DMS79 treated with DMSO at 0.1 percent for 48 hours (cell line): ENCODE measurements around the gene ZBP1.
A peak's percentile ranks its signal among the peaks of the same experiment; 100 is the strongest.
"Not testable (repeated sequence)": the region's sequence is repeated elsewhere in the genome, so short reads cannot be mapped to it uniquely, and the experiment has no call there.

Experiments used
- DNase-seq: peaks from one replicate; lab custom pipeline; 2025; lab: John Stamatoyannopoulos, UW

Gene ZBP1

GRCh38 chr20:57647006-57647932, 27.0 kb upstream of the ZBP1 start:
- DNase-seq: no peak

GRCh38 chr20:57638895-57639236, 18.6 kb upstream of the ZBP1 start:
- DNase-seq: no peak

GRCh38 chr20:57638173-57638894, 18.1 kb upstream of the ZBP1 start:
- DNase-seq: no peak

GRCh38 chr20:57633945-57634491, 13.8 kb upstream of the ZBP1 start:
- DNase-seq: no peak

GRCh38 chr20:57632286-57632685, 12.1 kb upstream of the ZBP1 start:
- no peak for DNase-seq

- DNase-seq: no peak
Measured at GRCh38 chr20:57630061-57630460, 9.8 kb upstream of the ZBP1 start.

- not testable (repeated sequence) for DNase-seq
Measured at GRCh38 chr20:57629491-57629901, 9.3 kb upstream of the ZBP1 start.

GRCh38 chr20:57628962-57629308, 8.7 kb upstream of the ZBP1 start:
- not testable (repeated sequence) for DNase-seq

- no peak for DNase-seq
Measured at GRCh38 chr20:57628047-57628961, 8.1 kb upstream of the ZBP1 start.

- DNase-seq: no peak
Measured at GRCh38 chr20:57627339-57627738, 7.1 kb upstream of the ZBP1 start.

GRCh38 chr20:57625978-57626377, 5.8 kb upstream of the ZBP1 start:
- DNase-seq: no peak

GRCh38 chr20:57625181-57625958, 5.1 kb upstream of the ZBP1 start:
- no peak for DNase-seq

GRCh38 chr20:57624124-57624523, 3.9 kb upstream of the ZBP1 start:
- DNase-seq: no peak

GRCh38 chr20:57622579-57623381, 2.6 kb upstream of the ZBP1 start:
- peak; percentile 35 for DNase-seq

GRCh38 chr20:57622201-57622570, 2.0 kb upstream of the ZBP1 start:
- no peak for DNase-seq

GRCh38 chr20:57621421-57622200, 1.4 kb upstream of the ZBP1 start:
- no peak for DNase-seq

GRCh38 chr20:57620999-57621398, 773 bp upstream of the ZBP1 start:
- DNase-seq: no peak

GRCh38 chr20:57619051-57619831, 985 bp downstream of the ZBP1 start:
- peak; percentile 77 for DNase-seq

- no peak for DNase-seq
Measured at GRCh38 chr20:57618764-57619050, 1.5 kb downstream of the ZBP1 start.
